Peyer's patch (tissue), 4 donors: Measurements from ENCODE around the gene IDNK.

Source experiments
- CTCF ChIP-seq, 6 experiments: fragments of 450-650 bp in 4 of 6; fragments of 200-600 bp in 2 of 6; sonication (generic) in 1 of 6; IDR thresholded peaks; one replicate each; pipeline ENCODE4 v1.5.1; 2017 to 2019; ENCODE audit warnings: antibody characterized with exemption in 6 of 6, mild to moderate bottlenecking in 3 of 6, moderate library complexity in 1 of 6
- POLR2A ChIP-seq, 2 donors: fragments of 450-650 bp; IDR thresholded peaks; one replicate each; pipeline ENCODE4 v1.5.1; 2017; ENCODE audit warnings: antibody characterized with exemption in 2 of 2, mild to moderate bottlenecking in 2 of 2, moderate library complexity in 2 of 2

- TF ChIP-seq CTCF (IDR thresholded peaks at IDR 0.05) (no peak), POLR2A (IDR thresholded peaks at IDR 0.05) (peak; percentile 46 to 62)
These were observed at the start of gene IDNK for GRCh38 chr9:83622939-83623678.
